C4-2B (cell line): Measurements from ENCODE around the gene COA5.

Experiments used
- H3K27ac ChIP-seq: fragments of 450-650 bp; 2 replicates; pipeline ENCODE4 v1.5.1; 2017
- ZFX ChIP-seq: fragments of 450-650 bp; IDR thresholded peaks from 2 replicates; pipeline ENCODE4 v1.6.1; 2017
- TF ChIP-seq, protein P1 (sequence below): fragments of 450-650 bp; conservative IDR thresholded peaks from 2 replicates; pipeline ENCODE4 v1.5.1; 2017; ENCODE audit warnings: mild to moderate bottlenecking

COA5 gene

DNA sequence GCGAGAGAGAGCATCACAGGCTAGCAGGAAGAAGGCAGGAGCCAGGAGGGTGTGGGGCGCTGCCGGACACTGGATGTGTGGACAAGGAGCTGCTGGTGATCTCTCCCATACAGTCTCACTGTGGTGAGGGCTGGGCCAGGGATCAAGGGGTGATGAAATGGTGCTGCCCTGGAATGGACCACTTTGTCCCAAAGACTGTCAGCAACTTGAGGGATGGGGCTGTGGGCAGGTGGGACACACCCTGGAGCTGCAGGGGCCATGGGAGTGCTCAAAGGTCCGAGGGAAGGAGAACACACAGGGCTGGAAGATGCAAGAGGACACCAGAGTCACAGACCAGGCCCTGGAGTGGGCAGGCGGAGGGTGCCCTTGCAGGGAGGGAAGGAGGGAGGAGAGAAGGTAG is 38.0 kb downstream of the COA5 start:
- no peak for TF ChIP-seq ZFX
- TF ChIP-seq, protein P1, sequence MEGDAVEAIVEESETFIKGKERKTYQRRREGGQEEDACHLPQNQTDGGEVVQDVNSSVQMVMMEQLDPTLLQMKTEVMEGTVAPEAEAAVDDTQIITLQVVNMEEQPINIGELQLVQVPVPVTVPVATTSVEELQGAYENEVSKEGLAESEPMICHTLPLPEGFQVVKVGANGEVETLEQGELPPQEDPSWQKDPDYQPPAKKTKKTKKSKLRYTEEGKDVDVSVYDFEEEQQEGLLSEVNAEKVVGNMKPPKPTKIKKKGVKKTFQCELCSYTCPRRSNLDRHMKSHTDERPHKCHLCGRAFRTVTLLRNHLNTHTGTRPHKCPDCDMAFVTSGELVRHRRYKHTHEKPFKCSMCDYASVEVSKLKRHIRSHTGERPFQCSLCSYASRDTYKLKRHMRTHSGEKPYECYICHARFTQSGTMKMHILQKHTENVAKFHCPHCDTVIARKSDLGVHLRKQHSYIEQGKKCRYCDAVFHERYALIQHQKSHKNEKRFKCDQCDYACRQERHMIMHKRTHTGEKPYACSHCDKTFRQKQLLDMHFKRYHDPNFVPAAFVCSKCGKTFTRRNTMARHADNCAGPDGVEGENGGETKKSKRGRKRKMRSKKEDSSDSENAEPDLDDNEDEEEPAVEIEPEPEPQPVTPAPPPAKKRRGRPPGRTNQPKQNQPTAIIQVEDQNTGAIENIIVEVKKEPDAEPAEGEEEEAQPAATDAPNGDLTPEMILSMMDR = no peak
- H3K27ac ChIP-seq = no peak overlapping the region

DNA sequence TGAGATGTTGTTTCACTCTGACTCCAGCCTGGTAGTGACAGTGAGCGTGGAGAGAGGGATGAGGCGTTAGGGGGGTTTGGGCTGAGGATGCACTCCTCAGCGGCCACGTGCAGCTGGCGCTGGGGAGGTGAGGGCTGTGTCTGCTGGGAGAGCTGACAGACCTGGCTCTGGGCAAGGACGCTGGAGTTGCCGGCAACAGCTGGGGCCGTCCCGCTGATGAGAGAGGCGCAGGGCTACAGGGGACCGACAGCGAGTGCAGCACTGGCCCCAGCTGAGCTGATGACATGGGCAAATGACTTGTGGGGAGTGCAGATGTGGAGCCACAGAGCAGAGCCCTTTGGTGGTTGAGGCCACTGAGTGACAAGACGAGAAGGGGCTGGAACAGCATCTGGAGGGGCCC is 38.4 kb downstream of the COA5 start:
- H3K27ac ChIP-seq = no peak overlapping the region
- no peak for TF ChIP-seq ZFX
- TF ChIP-seq, protein P1 = no peak

DNA sequence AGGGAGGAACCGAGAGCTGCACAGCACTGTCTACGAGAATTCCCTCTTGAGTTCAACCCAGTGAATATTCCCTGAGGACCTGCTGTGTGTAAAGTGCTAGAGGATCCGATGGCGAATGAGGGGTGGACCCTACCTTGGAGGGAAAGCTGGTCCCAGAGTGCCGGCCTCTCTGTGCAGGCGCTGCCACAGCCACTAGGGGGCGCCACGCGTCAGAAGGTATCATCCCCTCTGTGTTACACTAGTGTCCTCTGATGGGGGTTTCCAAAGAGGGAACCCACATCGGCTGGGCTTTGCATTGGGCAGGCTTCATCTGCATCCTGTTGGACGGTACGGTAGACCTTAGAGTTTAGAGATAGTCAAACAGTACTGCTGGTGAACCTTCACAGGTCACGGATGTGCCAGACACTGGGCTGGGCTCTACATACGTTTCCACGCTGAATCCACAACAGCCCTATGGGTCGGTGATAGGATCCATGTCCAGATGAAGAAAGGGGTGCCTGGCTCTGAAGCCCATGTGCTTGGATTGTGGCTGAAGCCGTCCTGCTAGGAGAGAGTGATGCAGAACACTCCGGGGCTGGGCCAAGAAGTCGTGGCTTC is 39.0 kb downstream of the COA5 start:
- H3K27ac ChIP-seq = no peak overlapping the region
- no peak for TF ChIP-seq ZFX
- TF ChIP-seq, protein P1 = peak; percentile 92

DNA sequence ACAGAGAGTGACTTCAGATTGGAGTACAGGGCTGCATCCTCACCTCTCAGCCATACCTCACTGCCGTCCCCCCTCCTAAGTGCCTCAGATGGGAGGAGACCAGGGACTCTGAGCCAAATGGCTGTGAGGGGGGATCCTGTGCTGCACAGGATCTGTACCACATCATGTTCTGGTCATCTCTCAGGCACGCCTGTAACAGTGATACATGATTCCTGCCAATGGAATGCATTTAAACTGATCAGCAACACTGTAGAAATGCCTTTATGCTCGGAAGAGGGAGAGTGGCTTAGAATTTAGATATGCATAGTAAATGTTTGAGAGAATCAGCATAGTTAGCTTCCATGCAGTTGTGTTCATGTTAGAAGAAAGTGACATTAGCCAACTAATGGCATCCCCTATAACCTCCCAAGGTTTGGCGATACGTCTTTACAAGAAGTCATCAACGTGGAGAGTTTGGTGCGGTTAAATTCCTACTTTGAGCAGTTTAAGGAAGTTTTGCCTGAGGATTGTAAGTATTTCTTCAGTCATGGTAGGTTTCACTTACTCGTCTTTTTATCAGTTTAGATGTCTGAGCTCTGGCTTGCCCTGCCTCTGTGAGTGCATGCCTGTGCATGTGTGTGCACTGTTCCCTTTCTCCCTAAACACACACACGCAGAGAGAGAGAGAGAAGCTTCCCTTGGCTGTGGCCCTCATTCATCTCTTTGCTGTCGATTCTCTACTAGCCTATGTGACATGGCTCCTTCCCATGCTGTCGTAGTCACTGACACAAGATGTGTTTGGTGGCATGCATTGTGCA is 40.0 kb downstream of the COA5 start:
- TF ChIP-seq ZFX = no peak
- TF ChIP-seq, protein P1 = no peak
- no peak overlapping the region for H3K27ac ChIP-seq

- no peak overlapping the region for H3K27ac ChIP-seq
- TF ChIP-seq, protein P1 = no peak
- no peak for TF ChIP-seq ZFX
Measured at GRCh38 chr2:98565941-98566340, 42.4 kb downstream of the COA5 start.

GRCh38 chr2:98565286-98565860 is 42.9 kb downstream of the COA5 start:
- H3K27ac ChIP-seq = no peak overlapping the region
- TF ChIP-seq, protein P1 = no peak
- no peak for TF ChIP-seq ZFX

GRCh38 chr2:98564541-98565132 is 43.7 kb downstream of the COA5 start:
- no peak overlapping the region for H3K27ac ChIP-seq

More at GRCh38 chr2:98564541-98565132, 43.7 kb downstream of the COA5 start:
- TF ChIP-seq ZFX = no peak
- TF ChIP-seq, protein P1 = no peak
